Activated CD4-positive, alpha-beta memory T cell treated with anti-CD3 and anti-CD28 coated beads, Interleukin-2, amount 10 ng/mL, durations not matched to agents 7 days and 5 days (primary cell): ENCODE measurements around the gene RUNX1. TPM values are rescaled to one million over a fixed set of nuclear protein-coding genes. Genes with fewer than 3 reads are reported as not detected.

ENCODE experiments used
- CTCF ChIA-PET: fragments of 350-600 bp; sonication (Branson Sonifier 250); formaldehyde crosslinking; loops from one replicate; lab custom pipeline; 2021; ENCODE audit warnings: antibody characterized with exemption, inconsistent platforms; lab: Charles Lee
- POLR2A ChIA-PET: fragments of 350-600 bp; sonication (Branson Sonifier 250); formaldehyde crosslinking; loops from one replicate; lab custom pipeline; 2021; ENCODE audit warnings: antibody characterized with exemption; lab: Charles Lee
- DNase-seq: peaks from one replicate; pipeline ENCODE4 v3.0.0-alpha.2; 2020
- H3K27ac Mint-ChIP-seq: one replicate; pipeline ENCODE4 v1.8.0; 2021; ENCODE audit warnings: mild to moderate bottlenecking, mixed read lengths
- H3K27me3 Mint-ChIP-seq: one replicate; pipeline ENCODE4 v1.8.0; 2021; ENCODE audit warnings: mixed read lengths
- H3K36me3 Mint-ChIP-seq: one replicate; pipeline ENCODE4 v1.8.0; 2021; ENCODE audit warnings: low read depth, mixed read lengths
- H3K4me1 Mint-ChIP-seq: one replicate; pipeline ENCODE4 v1.8.0; 2021; ENCODE audit warnings: mixed read lengths
- H3K4me3 Mint-ChIP-seq: one replicate; pipeline ENCODE4 v1.8.0; 2021; ENCODE audit warnings: mild to moderate bottlenecking, mixed read lengths
- H3K9me3 Mint-ChIP-seq: one replicate; pipeline ENCODE4 v1.8.0; 2021; ENCODE audit warnings: mixed read lengths
- total RNA-seq, 2 experiments: library from RNA; stranded (reverse); gene quantifications; one replicate each; pipeline ENCODE4 v1.2.3, GENCODE V29; 2021

The RUNX1 gene
- total RNA-seq, 2 experiments from 2014 or later = 53.0 to 56.3 TPM

DNA sequence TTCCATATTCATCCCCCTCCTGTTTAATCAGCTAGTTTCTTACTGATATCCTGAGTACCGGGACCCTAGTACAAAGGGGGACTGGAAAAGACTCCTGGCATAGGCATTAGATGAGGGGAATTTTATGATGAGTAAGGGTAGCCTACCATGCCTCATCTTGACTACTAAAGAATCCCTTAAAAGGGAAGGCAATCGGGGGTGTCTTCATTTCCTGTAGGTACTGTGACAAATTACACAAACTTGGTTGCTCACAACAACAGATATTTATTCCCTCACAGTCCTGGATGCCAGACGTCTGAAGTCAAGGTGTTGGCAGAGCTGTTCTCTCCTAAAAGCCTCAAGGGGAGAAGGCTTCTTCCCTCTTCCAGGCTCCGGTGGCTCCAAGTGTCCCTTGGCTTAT is 28.9 kb upstream of the RUNX1 start:
- Mint-ChIP-seq H3K9me3 (peaks cover 5% of the 10 kb centered on the region), H3K4me3 (no peak overlapping the region), H3K27ac (no peak overlapping the region), H3K27me3 (peaks cover 7% of the 10 kb centered on the region), H3K4me1 (peaks cover 8% of the 10 kb centered on the region), H3K36me3 (peaks cover 5% of the 10 kb centered on the region)
- DNase-seq = no peak
- ChIA-PET CTCF (no interaction called here), POLR2A (no interaction called here)

DNA sequence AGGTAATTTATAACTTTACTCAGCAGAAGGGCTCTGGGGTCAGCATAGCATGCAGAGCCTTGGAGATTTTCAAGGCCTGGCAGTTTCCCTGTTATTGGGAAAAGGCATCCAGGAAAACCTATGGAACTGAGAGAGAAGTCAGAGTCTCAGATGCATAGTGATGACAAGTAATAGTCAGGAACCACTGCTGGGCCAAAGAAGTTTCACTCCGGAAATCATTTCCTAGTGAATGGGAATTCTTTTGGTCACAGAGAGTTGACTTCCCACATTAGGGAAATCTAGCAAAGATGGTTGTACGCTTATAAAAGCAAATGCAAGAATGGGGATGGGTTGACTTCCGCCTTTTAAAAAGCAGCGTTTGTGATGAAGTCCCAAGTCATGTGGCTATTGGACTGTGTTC is 28.4 kb upstream of the RUNX1 start:
- H3K27ac Mint-ChIP-seq = no peak overlapping the region
- H3K4me1 Mint-ChIP-seq = peaks cover 8% of the 10 kb centered on the region
- peaks cover 5% of the 10 kb centered on the region for H3K36me3 Mint-ChIP-seq
- DNase-seq = no peak
- CTCF ChIA-PET = no interaction called here
- peaks cover 7% of the 10 kb centered on the region for H3K27me3 Mint-ChIP-seq
- POLR2A ChIA-PET = no interaction called here
- no peak overlapping the region for H3K4me3 Mint-ChIP-seq
- H3K9me3 Mint-ChIP-seq = peaks cover 5% of the 10 kb centered on the region

- Mint-ChIP-seq H3K27me3 (peaks cover 2% of the 10 kb centered on the region), H3K36me3 (peaks cover 2% of the 10 kb centered on the region)
- no peak for DNase-seq
Observed at GRCh38 chr21:35075546-35075945, 26.4 kb upstream of the RUNX1 start.

GRCh38 chr21:35072960-35073359 is 23.9 kb upstream of the RUNX1 start:
- DNase-seq = no peak
- ChIA-PET CTCF (no interaction called here), POLR2A (no interaction called here)
- Mint-ChIP-seq H3K36me3 (peaks cover 2% of the 10 kb centered on the region), H3K4me1 (peaks cover 8% of the 10 kb centered on the region), H3K4me3 (no peak overlapping the region), H3K27ac (no peak overlapping the region), H3K27me3 (peaks cover 2% of the 10 kb centered on the region), H3K9me3 (peaks cover 5% of the 10 kb centered on the region)

More at GRCh38 chr21:35075546-35075945, 26.4 kb upstream of the RUNX1 start:
- POLR2A ChIA-PET = interaction anchor here (1.2 kb wide), 3 partner anchors 28 to 37 kb away, joined by 3 read pairs; no protein-coding TSS in a partner anchor
- CTCF ChIA-PET = interaction anchor here (1.2 kb wide), 1 partner anchor 24 kb away, joined by 5 read pairs; no protein-coding TSS in a partner anchor
- H3K27ac Mint-ChIP-seq = no peak overlapping the region
- H3K9me3 Mint-ChIP-seq = peaks cover 5% of the 10 kb centered on the region
- no peak overlapping the region for H3K4me3 Mint-ChIP-seq
- peaks cover 8% of the 10 kb centered on the region for H3K4me1 Mint-ChIP-seq

- Mint-ChIP-seq H3K36me3 (peaks cover 2% of the 10 kb centered on the region), H3K9me3 (peaks cover 5% of the 10 kb centered on the region), H3K27me3 (peaks cover 2% of the 10 kb centered on the region), H3K4me1 (peaks cover 8% of the 10 kb centered on the region), H3K27ac (no peak overlapping the region), H3K4me3 (no peak overlapping the region)
- POLR2A ChIA-PET = no interaction called here
- DNase-seq = no peak
- CTCF ChIA-PET = no interaction called here
Observed at GRCh38 chr21:35072557-35072956, 23.5 kb upstream of the RUNX1 start.

DNA sequence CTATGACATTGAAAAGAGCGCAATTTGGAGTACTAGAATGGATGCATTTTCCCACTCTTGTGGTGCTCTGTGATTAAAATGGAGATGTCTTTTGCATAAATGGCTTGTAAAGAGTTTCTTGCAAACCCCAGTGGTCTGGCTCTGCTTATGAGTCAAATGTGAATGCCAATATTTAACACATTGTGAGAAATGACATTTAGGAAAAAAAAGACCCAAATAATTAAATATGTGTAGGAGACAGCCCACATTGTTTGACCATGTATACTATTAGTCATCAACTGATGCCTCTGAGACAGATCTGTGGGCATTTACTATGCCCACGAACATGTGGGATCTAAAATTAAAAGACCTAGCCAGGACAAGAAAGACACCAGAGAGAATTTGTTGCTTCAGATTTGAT is 22.2 kb upstream of the RUNX1 start:
- H3K4me1 Mint-ChIP-seq = peaks cover 7% of the 10 kb centered on the region
- peaks cover 8% of the 10 kb centered on the region for H3K9me3 Mint-ChIP-seq
- DNase-seq = no peak
- ChIA-PET POLR2A (no interaction called here), CTCF (no interaction called here)
- H3K36me3 Mint-ChIP-seq = peaks cover 2% of the 10 kb centered on the region
- no peak overlapping the region for H3K4me3 Mint-ChIP-seq
- H3K27me3 Mint-ChIP-seq = peaks cover 2% of the 10 kb centered on the region
- no peak overlapping the region for H3K27ac Mint-ChIP-seq

- Mint-ChIP-seq H3K27me3 (peaks cover 2% of the 10 kb centered on the region), H3K4me1 (peaks cover under 1% of the 10 kb centered on the region), H3K27ac (no peak overlapping the region), H3K4me3 (no peak overlapping the region), H3K36me3 (peaks cover 2% of the 10 kb centered on the region), H3K9me3 (peaks cover 8% of the 10 kb centered on the region)
- ChIA-PET CTCF (no interaction called here), POLR2A (no interaction called here)
- DNase-seq = no peak
Observed at GRCh38 chr21:35070436-35070835, 21.3 kb upstream of the RUNX1 start.

GRCh38 chr21:35066824-35067223 is 17.7 kb upstream of the RUNX1 start:
- peaks cover 3% of the 10 kb centered on the region for H3K9me3 Mint-ChIP-seq
- H3K36me3 Mint-ChIP-seq = peaks cover 3% of the 10 kb centered on the region
- no peak overlapping the region for H3K4me3 Mint-ChIP-seq
- DNase-seq = no peak
- H3K4me1 Mint-ChIP-seq = peaks cover 6% of the 10 kb centered on the region
- ChIA-PET CTCF (interaction anchor here (2.2 kb wide), 1 partner anchor 15 kb away, joined by 6 read pairs; no protein-coding TSS in a partner anchor), POLR2A (no interaction called here)
- no peak overlapping the region for H3K27ac Mint-ChIP-seq
- no peaks in the 10 kb centered on the region for H3K27me3 Mint-ChIP-seq

DNA sequence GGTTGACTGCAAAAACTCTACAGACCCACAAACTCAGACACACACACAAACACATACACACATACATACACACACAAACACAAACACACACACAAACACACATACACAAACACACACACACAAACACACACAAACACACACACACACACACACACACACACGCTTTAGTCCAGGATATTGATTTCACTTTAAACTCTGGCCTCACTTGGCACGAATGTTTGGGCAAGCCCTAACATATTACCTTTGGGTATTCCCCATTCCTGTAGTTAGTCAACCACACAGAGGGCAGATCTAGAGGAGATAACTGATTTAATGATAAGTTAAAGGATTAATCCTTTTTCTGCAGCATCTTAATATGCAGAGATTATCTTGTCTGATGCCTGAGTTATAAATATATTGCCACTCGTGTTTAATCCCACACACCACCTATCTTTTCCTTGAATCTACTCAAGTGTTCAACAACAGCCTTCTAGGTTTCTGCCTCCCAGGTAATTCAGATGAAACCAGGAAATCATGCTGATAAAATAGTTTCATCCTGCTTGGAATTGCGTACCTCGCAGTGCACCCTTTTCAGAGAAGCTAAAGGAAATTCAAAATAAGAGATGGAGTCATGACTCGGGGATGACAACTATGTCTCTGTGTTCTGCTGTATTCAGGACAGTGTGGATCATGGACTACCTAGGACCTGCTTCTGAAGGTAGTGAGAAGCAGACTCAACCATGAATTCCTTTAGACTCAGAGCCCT is 14.5 kb upstream of the RUNX1 start:
- no peak for DNase-seq
- Mint-ChIP-seq H3K27me3 (peaks cover 8% of the 10 kb centered on the region), H3K4me1 (peaks cover 19% of the 10 kb centered on the region), H3K9me3 (peaks cover 13% of the 10 kb centered on the region), H3K4me3 (no peak overlapping the region), H3K36me3 (peaks cover 8% of the 10 kb centered on the region), H3K27ac (no peak overlapping the region)
- ChIA-PET CTCF (no interaction called here), POLR2A (no interaction called here)

- peaks cover 13% of the 10 kb centered on the region for H3K9me3 Mint-ChIP-seq
- peaks cover 14% of the 10 kb centered on the region for H3K27me3 Mint-ChIP-seq
- ChIA-PET POLR2A (no interaction called here), CTCF (no interaction called here)
- peaks cover 30% of the 10 kb centered on the region for H3K4me1 Mint-ChIP-seq
- no peak overlapping the region for H3K27ac Mint-ChIP-seq
- no peak overlapping the region for H3K4me3 Mint-ChIP-seq
- peaks cover 8% of the 10 kb centered on the region for H3K36me3 Mint-ChIP-seq
- DNase-seq = no peak
Observed at GRCh38 chr21:35062016-35062415, 12.9 kb upstream of the RUNX1 start.

DNA sequence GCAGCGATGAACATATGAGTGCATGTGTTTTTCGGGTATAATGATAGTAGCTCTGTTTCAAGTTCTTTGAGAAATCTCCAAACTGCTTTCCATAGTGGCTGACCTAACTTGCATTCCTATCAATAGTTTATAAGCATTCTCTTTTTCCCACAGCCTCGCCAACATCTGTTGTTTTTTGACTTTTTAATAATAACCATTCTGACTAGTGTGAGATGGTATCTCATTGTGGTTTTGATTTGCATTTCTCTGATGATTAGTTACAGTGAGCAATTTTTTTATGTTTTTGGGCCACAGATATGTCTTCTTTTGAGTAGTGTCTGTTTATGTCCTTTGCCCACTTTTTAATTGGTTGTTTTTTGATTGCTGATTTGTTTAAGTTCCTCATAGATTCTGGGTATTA is 10.6 kb upstream of the RUNX1 start:
- DNase-seq = no peak
- Mint-ChIP-seq H3K4me3 (no peak overlapping the region), H3K27me3 (peaks cover 16% of the 10 kb centered on the region), H3K9me3 (peaks cover 10% of the 10 kb centered on the region), H3K36me3 (peaks cover 8% of the 10 kb centered on the region), H3K4me1 (peaks cover 31% of the 10 kb centered on the region), H3K27ac (no peak overlapping the region)
- CTCF ChIA-PET = interaction anchor here (1.1 kb wide), 1 partner anchor 8 kb away, joined by 3 read pairs; no protein-coding TSS in a partner anchor
- POLR2A ChIA-PET = interaction anchor here (0.7 kb wide), 1 partner anchor 337 kb away, joined by 3 read pairs; no protein-coding TSS in a partner anchor

DNA sequence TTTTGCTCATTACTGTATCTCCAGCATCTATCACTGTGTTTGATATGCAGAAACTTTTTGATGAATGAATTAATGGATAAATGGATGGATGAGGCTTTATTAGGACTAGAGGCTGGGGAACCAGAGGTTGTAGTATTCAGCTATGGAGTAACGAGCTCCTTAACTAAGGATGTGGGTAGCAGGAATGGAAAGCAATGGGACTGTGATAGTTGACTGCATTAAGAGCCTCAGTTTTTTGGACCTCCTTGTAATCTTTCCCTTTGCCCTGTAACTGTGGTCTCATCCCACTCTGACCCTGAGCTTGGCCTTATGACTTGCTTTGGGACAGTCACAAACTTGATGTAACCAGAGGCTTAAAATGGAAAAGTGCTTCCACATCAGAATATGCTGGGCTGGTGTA is 9.0 kb upstream of the RUNX1 start:
- no peak overlapping the region for H3K27ac Mint-ChIP-seq
- H3K9me3 Mint-ChIP-seq = peaks cover 10% of the 10 kb centered on the region
- peaks cover 25% of the 10 kb centered on the region for H3K4me1 Mint-ChIP-seq
- H3K36me3 Mint-ChIP-seq = peaks cover 5% of the 10 kb centered on the region
- CTCF ChIA-PET = interaction anchor here (3.2 kb wide), 1 partner anchor 342 kb away, joined by 8 read pairs; no protein-coding TSS in a partner anchor
- POLR2A ChIA-PET = interaction anchor here (1.6 to 2.0 kb wide), 2 partner anchors 9 to 169 kb away, joined by 4 to 6 read pairs; no protein-coding TSS in a partner anchor
- H3K27me3 Mint-ChIP-seq = peaks cover 16% of the 10 kb centered on the region
- DNase-seq = no peak
- H3K4me3 Mint-ChIP-seq = no peak overlapping the region

GRCh38 chr21:35057428-35057827 is 8.3 kb upstream of the RUNX1 start:
- Mint-ChIP-seq H3K9me3 (peaks cover 10% of the 10 kb centered on the region), H3K27ac (no peak overlapping the region), H3K36me3 (peaks cover 5% of the 10 kb centered on the region), H3K27me3 (peaks cover 16% of the 10 kb centered on the region), H3K4me3 (no peak overlapping the region), H3K4me1 (peaks cover 27% of the 10 kb centered on the region)
- CTCF ChIA-PET = interaction anchor here (3.2 kb wide), 1 partner anchor 343 kb away, joined by 8 read pairs; no protein-coding TSS in a partner anchor
- POLR2A ChIA-PET = interaction anchor here (1.6 to 2.0 kb wide), 2 partner anchors 9 to 168 kb away, joined by 4 to 6 read pairs; no protein-coding TSS in a partner anchor
- no peak for DNase-seq
